CD8-positive, alpha-beta memory T cell (primary cell): Measurements from ENCODE around the gene TRIM44. TPM values are rescaled to one million over a fixed set of nuclear protein-coding genes. Genes with fewer than 3 reads are reported as not detected.

Experiments
- CTCF ChIA-PET: fragments of 350-600 bp; sonication (Branson Sonifier 250); formaldehyde crosslinking; loops from one replicate; lab custom pipeline; 2021; ENCODE audit warnings: antibody characterized with exemption; lab: Charles Lee
- POLR2A ChIA-PET: fragments of 350-600 bp; sonication (Branson Sonifier 250); formaldehyde crosslinking; loops from one replicate; lab custom pipeline; 2021; ENCODE audit warnings: antibody characterized with exemption; lab: Charles Lee
- DNase-seq, 5 donors: peaks; one replicate each; pipeline versions ENCODE4 v3.0.0 to v3.0.0-alpha.2; 2020 to 2022; ENCODE audit warnings: mixed read lengths in 1 of 5
- H3K27ac ChIP-seq: one replicate; pipeline ENCODE4 v1.7.0; 2013; ENCODE audit warnings: low read depth, mild to moderate bottlenecking, low read length, moderate library complexity
- H3K27me3 ChIP-seq: 2 replicates; pipeline ENCODE4 v1.7.0; 2013; ENCODE audit warnings: low read length, mild to moderate bottlenecking; ENCODE audit not compliant: insufficient read depth, poor library complexity, severe bottlenecking
- H3K36me3 ChIP-seq: 2 replicates; pipeline ENCODE4 v1.7.0; 2013; ENCODE audit warnings: mild to moderate bottlenecking, low read length, moderate library complexity; ENCODE audit not compliant: insufficient read depth
- H3K4me1 ChIP-seq: 2 replicates; pipeline ENCODE4 v1.7.0; 2013; ENCODE audit warnings: mild to moderate bottlenecking, low read length, moderate library complexity; ENCODE audit not compliant: insufficient read depth
- H3K4me3 ChIP-seq: 2 replicates; pipeline ENCODE4 v1.7.0; 2013; ENCODE audit warnings: mild to moderate bottlenecking, low read length
- H3K9me3 ChIP-seq: 2 replicates; pipeline ENCODE4 v1.7.0; 2013; ENCODE audit warnings: mild to moderate bottlenecking, low read length
- H3K27ac Mint-ChIP-seq, 8 donors: one replicate each; pipeline ENCODE4 v1.8.0; 2020 to 2021; ENCODE audit warnings: mixed read lengths in 8 of 8, mild to moderate bottlenecking in 6 of 8, inconsistent platforms in 3 of 8, moderate library complexity in 3 of 8
- H3K27me3 Mint-ChIP-seq, 2 donors: one replicate each; pipeline ENCODE4 v1.8.0; 2020 to 2021; ENCODE audit warnings: mixed read lengths in 2 of 2, mild to moderate bottlenecking in 1 of 2, moderate library complexity in 1 of 2
- H3K36me3 Mint-ChIP-seq, 3 donors: one replicate each; pipeline ENCODE4 v1.8.0; 2020 to 2021; ENCODE audit warnings: mixed read lengths in 3 of 3, inconsistent platforms in 1 of 3, mild to moderate bottlenecking in 1 of 3
- H3K4me1 Mint-ChIP-seq, 3 donors: one replicate each; pipeline ENCODE4 v1.8.0; 2020 to 2021; ENCODE audit warnings: mixed read lengths in 3 of 3, inconsistent platforms in 1 of 3, mild to moderate bottlenecking in 1 of 3
- H3K4me3 Mint-ChIP-seq, 7 donors: one replicate each; pipeline ENCODE4 v1.8.0; 2020 to 2021; ENCODE audit warnings: mixed read lengths in 7 of 7, mild to moderate bottlenecking in 6 of 7, moderate library complexity in 4 of 7, inconsistent platforms in 2 of 7
- H3K9me3 Mint-ChIP-seq, 5 donors: one replicate each; pipeline ENCODE4 v1.8.0; 2020 to 2022; ENCODE audit warnings: mixed read lengths in 5 of 5, mild to moderate bottlenecking in 3 of 5, moderate library complexity in 2 of 5, inconsistent platforms in 1 of 5
- polyA plus RNA-seq: library from polyadenylated mRNA; unstranded; fragments of 300-500 nt; fragmentation: Illumina TruSeq; gene quantifications from one replicate; pipeline ENCODE4 v1.2.3, GENCODE V29; 2021
- total RNA-seq, 2 experiments: library from RNA; stranded (reverse); gene quantifications; one replicate each; pipeline ENCODE4 v1.2.3, GENCODE V29; 2021

Gene TRIM44
- total and polyA plus RNA-seq, 3 experiments from 2014 or later: 36.8 to 40.4 (median 40.4) TPM

GRCh38 chr11:35802672-35803071 lies 140.1 kb downstream of the TRIM44 start:
- no peaks in the 10 kb centered on the region for H3K4me1 ChIP-seq

GRCh38 chr11:35803115-35803514 lies 140.5 kb downstream of the TRIM44 start:
- no peaks in the 10 kb centered on the region for H3K9me3 Mint-ChIP-seq
- Histone ChIP-seq H3K4me1 (no peaks in the 10 kb centered on the region), H3K27me3 (no peaks in the 10 kb centered on the region), H3K27ac (no peak overlapping the region), H3K4me3 (no peak overlapping the region), H3K36me3 (peaks cover 8% of the 10 kb centered on the region), H3K9me3 (no peaks in the 10 kb centered on the region)
- POLR2A ChIA-PET: no interaction called here
- no peak for DNase-seq
- H3K27ac Mint-ChIP-seq: no peak overlapping the region
- H3K36me3 Mint-ChIP-seq: peaks cover 8 to 23% (median 10%) of the 10 kb centered on the region in 3 donors
- no peak overlapping the region for H3K4me3 Mint-ChIP-seq
- H3K27me3 Mint-ChIP-seq: peaks cover 0 to 1% of the 10 kb centered on the region in 2 donors
- CTCF ChIA-PET: interaction anchor here (1.3 kb wide), 1 partner anchor 19 kb away, joined by 4 read pairs; no protein-coding TSS in a partner anchor
- H3K4me1 Mint-ChIP-seq: peaks cover 4 to 21% (median 10%) of the 10 kb centered on the region in 3 donors

More at GRCh38 chr11:35802672-35803071, 140.1 kb downstream of the TRIM44 start:
- H3K9me3 ChIP-seq: no peaks in the 10 kb centered on the region
- no peak for DNase-seq
- peaks cover 0 to 1% of the 10 kb centered on the region in 2 donors for H3K27me3 Mint-ChIP-seq
- H3K27ac Mint-ChIP-seq: no peak overlapping the region
- peaks cover 4 to 23% (median 12%) of the 10 kb centered on the region in 3 donors for H3K4me1 Mint-ChIP-seq
- peaks cover 8 to 23% (median 12%) of the 10 kb centered on the region in 3 donors for H3K36me3 Mint-ChIP-seq
- ChIA-PET POLR2A (no interaction called here), CTCF (interaction anchor here (1.2 to 1.3 kb wide), 2 partner anchors 20 to 187 kb away, joined by 3 to 4 read pairs; no protein-coding TSS in a partner anchor)
- H3K27me3 ChIP-seq: no peaks in the 10 kb centered on the region
- H3K4me3 ChIP-seq: no peak overlapping the region
- H3K9me3 Mint-ChIP-seq: no peaks in the 10 kb centered on the region
- H3K4me3 Mint-ChIP-seq: no peak overlapping the region
- H3K36me3 ChIP-seq: peaks cover 8% of the 10 kb centered on the region
- H3K27ac ChIP-seq: no peak overlapping the region

- Histone ChIP-seq H3K27ac (no peak overlapping the region), H3K9me3 (no peaks in the 10 kb centered on the region), H3K4me3 (no peak overlapping the region), H3K36me3 (peaks cover 8% of the 10 kb centered on the region), H3K27me3 (no peaks in the 10 kb centered on the region), H3K4me1 (no peaks in the 10 kb centered on the region)
- no peaks in the 10 kb centered on the region for H3K9me3 Mint-ChIP-seq
- no peak for DNase-seq
- ChIA-PET CTCF (no interaction called here), POLR2A (no interaction called here)
- peaks cover 0 to 1% of the 10 kb centered on the region in 2 donors for H3K27me3 Mint-ChIP-seq
- peaks cover 2 to 17% (median 10%) of the 10 kb centered on the region in 3 donors for H3K4me1 Mint-ChIP-seq
- H3K4me3 Mint-ChIP-seq: no peak overlapping the region
- H3K27ac Mint-ChIP-seq: no peak overlapping the region
- H3K36me3 Mint-ChIP-seq: peaks cover 6 to 34% (median 12%) of the 10 kb centered on the region in 3 donors
Measured at GRCh38 chr11:35804451-35805040, 142.0 kb downstream of the TRIM44 start.

GRCh38 chr11:35809561-35809960 lies 147.0 kb downstream of the TRIM44 start:
- Histone ChIP-seq H3K27me3 (no peaks in the 10 kb centered on the region), H3K9me3 (no peaks in the 10 kb centered on the region), H3K36me3 (peaks cover 8% of the 10 kb centered on the region), H3K27ac (no peak overlapping the region), H3K4me3 (no peak overlapping the region), H3K4me1 (no peaks in the 10 kb centered on the region)
- peaks cover 0 to 40% (median 26%) of the 10 kb centered on the region in 3 donors for H3K36me3 Mint-ChIP-seq
- no peaks in the 10 kb centered on the region for H3K4me1 Mint-ChIP-seq
- ChIA-PET POLR2A (no interaction called here), CTCF (no interaction called here)
- peak overlapping the region in 1 of 8 donors; percentile 30 for H3K27ac Mint-ChIP-seq
- no peaks in the 10 kb centered on the region for H3K9me3 Mint-ChIP-seq
- no peak for DNase-seq
- no peak overlapping the region for H3K4me3 Mint-ChIP-seq
- H3K27me3 Mint-ChIP-seq: no peaks in the 10 kb centered on the region

- peaks cover 8% of the 10 kb centered on the region for H3K36me3 ChIP-seq
- no peaks in the 10 kb centered on the region for H3K4me1 ChIP-seq
- no peaks in the 10 kb centered on the region for H3K27me3 ChIP-seq
- no peaks in the 10 kb centered on the region for H3K9me3 ChIP-seq
- DNase-seq: no peak
- Mint-ChIP-seq H3K4me3 (no peak overlapping the region), H3K36me3 (peaks cover 0 to 40% (median 28%) of the 10 kb centered on the region in 3 donors), H3K27me3 (no peaks in the 10 kb centered on the region), H3K27ac (no peak overlapping the region), H3K9me3 (no peaks in the 10 kb centered on the region), H3K4me1 (no peaks in the 10 kb centered on the region)
- H3K27ac ChIP-seq: no peak overlapping the region
- ChIA-PET POLR2A (no interaction called here), CTCF (no interaction called here)
- no peak overlapping the region for H3K4me3 ChIP-seq
Measured at GRCh38 chr11:35810045-35810645, 147.6 kb downstream of the TRIM44 start.

- Mint-ChIP-seq H3K27ac (no peak overlapping the region), H3K27me3 (no peaks in the 10 kb centered on the region), H3K4me1 (no peaks in the 10 kb centered on the region), H3K36me3 (peaks cover 3 to 31% (median 25%) of the 10 kb centered on the region in 3 donors), H3K9me3 (no peaks in the 10 kb centered on the region), H3K4me3 (no peak overlapping the region)
- no peak for DNase-seq
- H3K9me3 ChIP-seq: no peaks in the 10 kb centered on the region
- ChIA-PET CTCF (interaction anchor here (1.1 to 3.7 kb wide), 3 partner anchors 10 to 47 kb away, joined by 3 to 14 read pairs (median 3); no protein-coding TSS in a partner anchor), POLR2A (no interaction called here)
- no peak overlapping the region for H3K4me3 ChIP-seq
- H3K27ac ChIP-seq: no peak overlapping the region
- H3K27me3 ChIP-seq: no peaks in the 10 kb centered on the region
- no peaks in the 10 kb centered on the region for H3K4me1 ChIP-seq
- H3K36me3 ChIP-seq: no peaks in the 10 kb centered on the region
Measured at GRCh38 chr11:35811783-35812182, 149.2 kb downstream of the TRIM44 start.

- no peak for DNase-seq
- no peak overlapping the region for H3K27ac Mint-ChIP-seq
- ChIA-PET CTCF (interaction anchor here (1.1 to 3.7 kb wide), 3 partner anchors 9 to 45 kb away, joined by 3 to 14 read pairs (median 3); no protein-coding TSS in a partner anchor), POLR2A (no interaction called here)
- peaks cover 13 to 25% (median 24%) of the 10 kb centered on the region in 3 donors for H3K36me3 Mint-ChIP-seq
- Histone ChIP-seq H3K27me3 (no peaks in the 10 kb centered on the region), H3K27ac (no peak overlapping the region), H3K36me3 (no peaks in the 10 kb centered on the region), H3K4me1 (no peaks in the 10 kb centered on the region), H3K4me3 (no peak overlapping the region), H3K9me3 (no peaks in the 10 kb centered on the region)
- H3K4me1 Mint-ChIP-seq: no peaks in the 10 kb centered on the region
- no peaks in the 10 kb centered on the region for H3K9me3 Mint-ChIP-seq
- H3K27me3 Mint-ChIP-seq: no peaks in the 10 kb centered on the region
- H3K4me3 Mint-ChIP-seq: no peak overlapping the region
Measured at GRCh38 chr11:35812828-35813227, 150.3 kb downstream of the TRIM44 start.

- no peak for DNase-seq
- no peak overlapping the region for H3K4me3 Mint-ChIP-seq
- H3K9me3 ChIP-seq: no peaks in the 10 kb centered on the region
- no peaks in the 10 kb centered on the region for H3K27me3 ChIP-seq
- no peak overlapping the region for H3K4me3 ChIP-seq
- H3K9me3 Mint-ChIP-seq: no peaks in the 10 kb centered on the region
- H3K4me1 ChIP-seq: no peaks in the 10 kb centered on the region
- no peak overlapping the region for H3K27ac Mint-ChIP-seq
- ChIA-PET POLR2A (no interaction called here), CTCF (interaction anchor here (3.7 kb wide), 1 partner anchor 8 kb away, joined by 14 read pairs; no protein-coding TSS in a partner anchor)
- no peaks in the 10 kb centered on the region for H3K36me3 ChIP-seq
- H3K36me3 Mint-ChIP-seq: peaks cover 14 to 25% (median 17%) of the 10 kb centered on the region in 3 donors
- H3K27ac ChIP-seq: no peak overlapping the region
- H3K4me1 Mint-ChIP-seq: no peaks in the 10 kb centered on the region
- no peaks in the 10 kb centered on the region for H3K27me3 Mint-ChIP-seq
Measured at GRCh38 chr11:35814081-35814695, 151.6 kb downstream of the TRIM44 start.
